ENCODE results near the gene BCDIN3D. TPM values are rescaled to one million over a fixed set of nuclear protein-coding genes. Genes with fewer than 3 reads are reported as not detected.

Gene BCDIN3D
- total RNA-seq, 1 donor = 3.5 TPM

DNA sequence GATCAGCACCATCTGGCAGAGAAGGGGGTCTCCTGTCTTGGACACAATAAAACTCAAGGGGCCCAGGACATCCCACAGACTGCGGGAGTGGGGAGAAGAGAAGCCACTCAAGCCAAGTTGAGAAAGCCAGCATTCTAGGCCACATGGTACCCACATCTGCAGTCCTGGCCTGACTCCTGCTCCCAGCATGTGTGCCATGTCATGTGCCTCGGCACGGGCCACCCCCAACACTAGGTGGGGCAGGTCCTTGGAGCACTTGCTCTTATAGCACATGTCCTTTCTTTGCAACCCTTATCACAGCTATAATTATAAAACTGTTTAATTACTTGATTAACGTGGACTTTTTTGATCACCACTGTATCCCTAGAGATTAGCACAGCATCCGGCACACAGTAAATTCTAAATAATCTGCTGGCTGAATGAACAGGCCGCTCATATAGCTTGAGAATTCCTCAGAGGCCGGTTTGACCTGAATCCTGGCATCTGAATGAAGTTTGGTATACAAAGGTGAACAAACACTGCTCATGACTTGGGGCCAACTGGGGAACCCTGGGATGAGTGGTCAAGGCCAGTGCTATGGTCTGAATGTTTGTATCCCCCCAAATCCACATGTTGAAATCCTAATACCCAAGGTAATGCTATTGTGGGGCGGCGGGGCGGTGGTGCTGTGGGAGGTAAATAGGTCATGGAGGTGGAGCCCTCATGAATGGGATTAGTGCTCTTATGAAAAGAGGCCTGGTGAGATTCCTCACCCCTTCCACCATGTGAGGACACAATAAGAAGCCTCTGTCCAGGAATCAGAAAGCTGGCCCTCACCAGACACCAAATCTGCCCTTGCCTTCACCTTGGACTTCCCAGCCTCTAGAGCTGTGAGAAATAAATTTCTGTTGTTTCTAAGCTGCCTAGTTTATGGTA lies 21.3 kb downstream of the BCDIN3D start:
- TF ChIP-seq, protein P1, sequence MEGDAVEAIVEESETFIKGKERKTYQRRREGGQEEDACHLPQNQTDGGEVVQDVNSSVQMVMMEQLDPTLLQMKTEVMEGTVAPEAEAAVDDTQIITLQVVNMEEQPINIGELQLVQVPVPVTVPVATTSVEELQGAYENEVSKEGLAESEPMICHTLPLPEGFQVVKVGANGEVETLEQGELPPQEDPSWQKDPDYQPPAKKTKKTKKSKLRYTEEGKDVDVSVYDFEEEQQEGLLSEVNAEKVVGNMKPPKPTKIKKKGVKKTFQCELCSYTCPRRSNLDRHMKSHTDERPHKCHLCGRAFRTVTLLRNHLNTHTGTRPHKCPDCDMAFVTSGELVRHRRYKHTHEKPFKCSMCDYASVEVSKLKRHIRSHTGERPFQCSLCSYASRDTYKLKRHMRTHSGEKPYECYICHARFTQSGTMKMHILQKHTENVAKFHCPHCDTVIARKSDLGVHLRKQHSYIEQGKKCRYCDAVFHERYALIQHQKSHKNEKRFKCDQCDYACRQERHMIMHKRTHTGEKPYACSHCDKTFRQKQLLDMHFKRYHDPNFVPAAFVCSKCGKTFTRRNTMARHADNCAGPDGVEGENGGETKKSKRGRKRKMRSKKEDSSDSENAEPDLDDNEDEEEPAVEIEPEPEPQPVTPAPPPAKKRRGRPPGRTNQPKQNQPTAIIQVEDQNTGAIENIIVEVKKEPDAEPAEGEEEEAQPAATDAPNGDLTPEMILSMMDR (IDR thresholded peaks at IDR 0.05; ENCODE audit: insufficient read depth, low read depth, low read length) = no peak
- no peak for DNase-seq (ENCODE audit: low read depth)
- no peak overlapping the region for H3K4me3 ChIP-seq (ENCODE audit: low read depth, low read length)

GRCh38 chr12:49819786-49820185 lies 23.1 kb downstream of the BCDIN3D start:
- TF ChIP-seq, protein P1 (IDR thresholded peaks at IDR 0.05; ENCODE audit: insufficient read depth, low read depth, low read length) = no peak
- no peak for DNase-seq (ENCODE audit: low read depth)
- H3K4me3 ChIP-seq (ENCODE audit: low read depth, low read length) = no peak overlapping the region

- H3K4me3 ChIP-seq (ENCODE audit: low read depth, low read length) = no peak overlapping the region
- DNase-seq (ENCODE audit: low read depth) = no peak
- TF ChIP-seq, protein P1 (IDR thresholded peaks at IDR 0.05; ENCODE audit: insufficient read depth, low read depth, low read length) = no peak
Measured at GRCh38 chr12:49818241-49818895, 24.5 kb downstream of the BCDIN3D start.

DNA sequence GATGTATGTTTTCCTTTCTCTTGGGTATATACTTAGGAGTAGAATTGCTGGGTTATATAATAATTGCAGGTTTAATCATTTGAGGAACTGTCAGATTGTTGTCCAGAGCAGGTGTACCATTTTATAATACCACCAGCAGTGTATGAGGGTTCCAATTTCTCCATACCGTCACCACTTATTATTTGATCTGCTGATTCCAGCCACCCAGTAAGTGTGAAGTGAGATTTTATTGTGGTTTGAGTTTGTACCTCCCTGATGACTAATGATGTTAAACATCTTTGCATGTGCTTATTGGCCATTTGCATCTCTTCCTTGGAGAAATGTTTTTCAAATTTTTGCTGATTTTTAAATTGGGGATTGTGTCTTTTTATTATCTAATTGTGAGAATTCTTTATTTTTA lies 29.8 kb downstream of the BCDIN3D start:
- TF ChIP-seq, protein P1 (IDR thresholded peaks at IDR 0.05; ENCODE audit: insufficient read depth, low read depth, low read length) = no peak
- no peak overlapping the region for H3K4me3 ChIP-seq (ENCODE audit: low read depth, low read length)
- no peak for DNase-seq (ENCODE audit: low read depth)

DNA sequence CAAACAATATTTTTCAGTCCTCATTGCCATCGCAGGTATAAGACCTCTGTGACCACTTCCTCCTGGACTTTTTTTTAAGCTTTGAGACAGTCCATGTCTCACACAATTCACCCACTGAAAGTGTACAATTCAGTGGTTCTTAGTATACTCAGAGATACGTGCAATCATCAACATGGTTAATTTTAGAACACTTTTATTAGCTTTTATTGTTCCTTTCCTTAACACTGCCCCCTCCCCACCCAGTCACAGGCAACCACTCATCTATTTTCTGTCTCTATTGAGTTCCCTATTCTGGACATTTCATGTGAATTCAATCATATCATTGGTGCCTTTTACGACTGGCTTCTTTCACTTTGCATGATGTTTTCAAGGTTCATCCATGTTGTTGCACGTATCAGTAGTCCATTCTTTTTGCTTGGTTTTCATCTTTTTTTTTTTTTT lies 30.9 kb downstream of the BCDIN3D start:
- H3K4me3 ChIP-seq (ENCODE audit: low read depth, low read length) = no peak overlapping the region
- TF ChIP-seq, protein P1 (IDR thresholded peaks at IDR 0.05; ENCODE audit: insufficient read depth, low read depth, low read length) = no peak
- no peak for DNase-seq (ENCODE audit: low read depth)

DNA sequence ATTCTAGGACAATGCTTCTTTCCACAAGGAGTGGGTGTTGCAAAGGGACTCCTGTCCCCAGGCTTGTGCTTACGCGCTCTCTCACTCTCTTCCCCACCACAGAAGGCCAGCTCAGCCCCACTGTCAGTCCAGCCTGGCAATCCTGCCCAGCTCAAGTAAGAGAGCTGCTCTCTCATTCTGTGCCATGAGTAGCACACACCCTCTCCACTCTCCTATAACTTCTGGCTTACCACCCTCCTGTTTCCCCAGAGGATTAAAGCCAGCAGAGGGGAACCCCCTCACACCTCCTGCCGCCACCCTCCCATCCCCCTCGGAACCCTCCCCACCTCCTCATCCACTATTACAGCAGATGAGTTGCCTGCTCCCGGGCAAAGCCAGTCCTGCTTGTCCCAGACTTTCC lies 31.8 kb downstream of the BCDIN3D start:
- TF ChIP-seq, protein P1 (IDR thresholded peaks at IDR 0.05; ENCODE audit: insufficient read depth, low read depth, low read length) = no peak
- no peak overlapping the region for H3K4me3 ChIP-seq (ENCODE audit: low read depth, low read length)
- DNase-seq (ENCODE audit: low read depth) = no peak
